H4 (cell line): ENCODE data around the gene KRT1. TPM values are rescaled to one million over a fixed set of nuclear protein-coding genes. Genes with fewer than 3 reads are reported as not detected.

ENCODE experiments used
- DNase-seq: peaks from one replicate; pipeline ENCODE4 v3.0.0-alpha.2; 2015; ENCODE audit warnings: low spot score
- total RNA-seq: library from RNA; depleted of rRNA; stranded (reverse); fragments of >200 nt; shearing (Covaris generic); gene quantifications from 2 replicates; pipeline ENCODE4 v1.2.3, GENCODE V29; 2014; rRNA removed

Gene KRT1
- total RNA-seq, 1 experiment from 2014 or later, result not detected

GRCh38 chr12:52636189-52636588, 44.0 kb downstream of the KRT1 start:
- DNase-seq, result no peak

- no peak for DNase-seq
Observed at GRCh38 chr12:52634266-52635056, 45.7 kb downstream of the KRT1 start.

GRCh38 chr12:52633383-52633782, 46.8 kb downstream of the KRT1 start:
- no peak for DNase-seq

- DNase-seq, result no peak
Observed at GRCh38 chr12:52632656-52633055, 47.6 kb downstream of the KRT1 start.

- no peak for DNase-seq
Observed at GRCh38 chr12:52631676-52632459, 48.3 kb downstream of the KRT1 start.

- DNase-seq, result no peak
Observed at GRCh38 chr12:52631264-52631663, 48.9 kb downstream of the KRT1 start.

- no peak for DNase-seq
Observed at GRCh38 chr12:52630599-52631200, 49.5 kb downstream of the KRT1 start.

GRCh38 chr12:52630008-52630500, 50.2 kb downstream of the KRT1 start:
- no peak for DNase-seq

GRCh38 chr12:52629281-52630007, 50.8 kb downstream of the KRT1 start:
- DNase-seq, result no peak

GRCh38 chr12:52628841-52629240, 51.4 kb downstream of the KRT1 start:
- no peak for DNase-seq

GRCh38 chr12:52628111-52628507, 52.1 kb downstream of the KRT1 start:
- no peak for DNase-seq

GRCh38 chr12:52627395-52628110, 52.7 kb downstream of the KRT1 start:
- no peak for DNase-seq

Other genes starting within 250 kb of the KRT1 start
- 0.12 TPM in 1 of 2 replicates, not detected in the other for gene KRT75, start 246.0 kb downstream of the KRT1 start, total RNA-seq
- gene KRT6B, start 228.3 kb downstream of the KRT1 start, total RNA-seq, result not detected in 2 replicates
- not detected in 2 replicates for gene KRT6C, start 206.6 kb downstream of the KRT1 start, total RNA-seq
- gene KRT6A, start 187.2 kb downstream of the KRT1 start, total RNA-seq, result not detected in 2 replicates
- gene KRT5, start 160.0 kb downstream of the KRT1 start, total RNA-seq, result not detected in 2 replicates
- not detected in 2 replicates for gene KRT71, start 127.3 kb downstream of the KRT1 start, total RNA-seq
- not detected in 2 replicates for gene KRT74, start 106.6 kb downstream of the KRT1 start, total RNA-seq
- gene KRT72, start 78.9 kb downstream of the KRT1 start, total RNA-seq, result not detected in 2 replicates
- not detected in 2 replicates for gene KRT73, start 61.8 kb downstream of the KRT1 start, total RNA-seq
- 0.21 and 0.53 TPM in 2 replicates for gene KRT2, start 28.2 kb downstream of the KRT1 start, total RNA-seq
- not detected in 2 replicates for gene KRT77, start 23.1 kb upstream of the KRT1 start, total RNA-seq
- gene KRT76, start 96.9 kb upstream of the KRT1 start, total RNA-seq, result not detected in 2 replicates
- not detected in 2 replicates for gene KRT3, start 115.7 kb upstream of the KRT1 start, total RNA-seq
- gene KRT4, start 133.7 kb upstream of the KRT1 start, total RNA-seq, result not detected in 2 replicates
- not detected in 2 replicates for gene KRT79, start 153.9 kb upstream of the KRT1 start, total RNA-seq
- not detected in 2 replicates for gene KRT78, start 168.6 kb upstream of the KRT1 start, total RNA-seq
- gene KRT8, start 224.7 kb upstream of the KRT1 start, total RNA-seq, result 20.7 and 27.7 TPM in 2 replicates